ENCODE results near the gene GNB4. TPM values are rescaled to one million over a fixed set of nuclear protein-coding genes. Genes with fewer than 3 reads are reported as not detected.

GNB4 gene
- total and polyA plus RNA-seq, 2 donors (not counting 1 experiment from before 2014, with no cell fraction given): 7.6 to 24.6 TPM

DNA sequence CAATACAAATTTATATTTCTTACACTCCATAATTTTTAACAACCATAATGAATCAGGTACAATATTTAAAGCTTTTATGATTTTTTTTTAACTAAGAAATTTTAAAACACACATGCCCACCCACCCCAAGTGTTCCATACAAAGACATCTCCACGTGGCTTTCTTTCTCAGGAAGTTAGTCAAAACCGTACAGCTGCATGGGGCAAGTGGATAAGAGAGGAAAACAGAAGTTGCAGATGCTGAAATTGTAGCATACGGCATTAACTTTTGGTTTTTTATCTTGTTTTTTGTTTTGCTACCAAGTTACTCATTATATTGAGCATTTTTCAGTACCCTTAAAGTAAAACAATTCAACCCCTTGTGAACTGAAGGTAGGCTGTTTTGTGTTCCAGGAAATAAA lies 14.8 kb downstream of the GNB4 start:
- ChIA-PET CTCF (interaction anchor here (1.1 kb wide), 1 partner anchor 9 kb away, joined by 3 read pairs; no protein-coding TSS in a partner anchor), POLR2A (no interaction called here)
- Histone ChIP-seq H3K4me3 (ENCODE audit: control extremely low read depth in 1 of 5, extremely low read depth in 1 of 5, insufficient read depth in 1 of 5, low read depth in 2 of 5, low read length in 4 of 5) (no peak overlapping the region), H3K79me2 (ENCODE audit: control insufficient read depth, insufficient read depth, low read length) (peaks cover 73% of the 10 kb centered on the region), H3K4me2 (replicated peaks; ENCODE audit: low read depth, low read length, poor library complexity, severe bottlenecking) (peak overlapping the region; percentile 5), H3K36me3 (replicated peaks in 1 of 2; ENCODE audit: control extremely low read depth in 1 of 2, control insufficient read depth in 1 of 2, extremely low read depth in 1 of 2, insufficient read depth in 2 of 2, low read length in 1 of 2) (no peaks in the 10 kb centered on the region), H3K27ac (ENCODE audit: low read length in 2 of 2) (peak overlapping the region in 1 of 2 donors; percentile 73), H3K9ac (ENCODE audit: low read length) (no peak overlapping the region), H3K4me1 (ENCODE audit: control insufficient read depth in 2 of 2, insufficient read depth in 2 of 2, low read length in 2 of 2) (peaks cover 52 to 68% of the 10 kb centered on the region in 2 donors), H2AFZ (ENCODE audit: insufficient read depth, low read depth, low read length, poor library complexity, severe bottlenecking) (peak overlapping the region; percentile 1), H3K9me3 (ENCODE audit: control extremely low read depth in 1 of 3, control insufficient read depth in 2 of 3, insufficient read depth in 1 of 3, low read length in 2 of 3) (no peaks in the 10 kb centered on the region), H4K20me1 (ENCODE audit: control insufficient read depth, insufficient read depth, low read length, poor library complexity, severe bottlenecking) (no peaks in the 10 kb centered on the region), H3K27me3 (replicated peaks in 1 of 4; ENCODE audit: control extremely low read depth in 1 of 4, control insufficient read depth in 3 of 4, insufficient read depth in 4 of 4, low read length in 3 of 4) (no peaks in the 10 kb centered on the region)
- ATAC-seq (ENCODE audit: low read depth) (no peak), DNase-seq (no peak)
- Mint-ChIP-seq H3K27ac (no peak overlapping the region), H3K9me3 (ENCODE audit: insufficient read depth) (no peaks in the 10 kb centered on the region), H3K4me3 (no peak overlapping the region), H3K27me3 (no peaks in the 10 kb centered on the region), H3K4me1 (peaks cover 65% of the 10 kb centered on the region)
- no peak for TF ChIP-seq EZH2 (IDR thresholded peaks at IDR 0.05; ENCODE audit: borderline replicate concordance, insufficient read depth, low read depth, low read length, poor library complexity, severe bottlenecking)
- TF ChIP-seq, protein P1, sequence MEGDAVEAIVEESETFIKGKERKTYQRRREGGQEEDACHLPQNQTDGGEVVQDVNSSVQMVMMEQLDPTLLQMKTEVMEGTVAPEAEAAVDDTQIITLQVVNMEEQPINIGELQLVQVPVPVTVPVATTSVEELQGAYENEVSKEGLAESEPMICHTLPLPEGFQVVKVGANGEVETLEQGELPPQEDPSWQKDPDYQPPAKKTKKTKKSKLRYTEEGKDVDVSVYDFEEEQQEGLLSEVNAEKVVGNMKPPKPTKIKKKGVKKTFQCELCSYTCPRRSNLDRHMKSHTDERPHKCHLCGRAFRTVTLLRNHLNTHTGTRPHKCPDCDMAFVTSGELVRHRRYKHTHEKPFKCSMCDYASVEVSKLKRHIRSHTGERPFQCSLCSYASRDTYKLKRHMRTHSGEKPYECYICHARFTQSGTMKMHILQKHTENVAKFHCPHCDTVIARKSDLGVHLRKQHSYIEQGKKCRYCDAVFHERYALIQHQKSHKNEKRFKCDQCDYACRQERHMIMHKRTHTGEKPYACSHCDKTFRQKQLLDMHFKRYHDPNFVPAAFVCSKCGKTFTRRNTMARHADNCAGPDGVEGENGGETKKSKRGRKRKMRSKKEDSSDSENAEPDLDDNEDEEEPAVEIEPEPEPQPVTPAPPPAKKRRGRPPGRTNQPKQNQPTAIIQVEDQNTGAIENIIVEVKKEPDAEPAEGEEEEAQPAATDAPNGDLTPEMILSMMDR (IDR thresholded peaks at IDR 0.05): no peak
- no CpG with 5 or more reads among the region's 3 CpGs for WGBS (ENCODE audit: insufficient coverage)
- intact Hi-C loops (cut with micrococcal nuclease): loop anchor here (10.0 kb wide), 1 partner anchor 172 kb away; no protein-coding TSS in a partner anchor

DNA sequence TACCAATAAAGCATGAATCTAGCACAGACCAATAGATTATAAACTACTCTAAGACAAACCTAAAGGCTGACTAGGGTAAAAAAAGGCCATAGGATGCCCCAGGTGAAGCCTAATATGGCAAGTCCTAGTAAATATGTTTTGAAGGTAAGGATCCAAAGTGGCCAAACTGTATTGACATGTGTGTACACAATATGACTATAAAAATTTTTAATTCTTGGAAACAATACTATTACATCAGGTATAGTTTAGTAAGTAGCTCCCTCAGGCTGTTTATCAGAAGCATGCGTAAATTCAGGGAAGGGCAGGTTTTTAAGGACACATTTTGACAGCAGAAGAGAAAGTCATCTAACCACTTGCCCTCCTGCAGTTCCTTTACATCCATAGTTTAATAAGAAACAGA lies 18.8 kb downstream of the GNB4 start:
- Histone ChIP-seq H4K20me1 (ENCODE audit: control insufficient read depth, insufficient read depth, low read length, poor library complexity, severe bottlenecking) (peaks cover 13% of the 10 kb centered on the region), H3K27ac (ENCODE audit: low read length in 2 of 2) (peak overlapping the region in 1 of 2 donors; percentile 67), H3K4me3 (ENCODE audit: control extremely low read depth in 1 of 5, extremely low read depth in 1 of 5, insufficient read depth in 1 of 5, low read depth in 2 of 5, low read length in 4 of 5) (no peak overlapping the region), H2AFZ (ENCODE audit: insufficient read depth, low read depth, low read length, poor library complexity, severe bottlenecking) (no peak overlapping the region), H3K27me3 (replicated peaks in 1 of 4; ENCODE audit: control extremely low read depth in 1 of 4, control insufficient read depth in 3 of 4, insufficient read depth in 4 of 4, low read length in 3 of 4) (no peaks in the 10 kb centered on the region), H3K9ac (ENCODE audit: low read length) (peak overlapping the region; percentile 24), H3K36me3 (replicated peaks in 1 of 2; ENCODE audit: control extremely low read depth in 1 of 2, control insufficient read depth in 1 of 2, extremely low read depth in 1 of 2, insufficient read depth in 2 of 2, low read length in 1 of 2) (no peaks in the 10 kb centered on the region), H3K4me2 (replicated peaks; ENCODE audit: low read depth, low read length, poor library complexity, severe bottlenecking) (peak overlapping the region; percentile 65), H3K4me1 (ENCODE audit: control insufficient read depth in 2 of 2, insufficient read depth in 2 of 2, low read length in 2 of 2) (peaks cover 34 to 49% of the 10 kb centered on the region in 2 donors), H3K9me3 (ENCODE audit: control extremely low read depth in 1 of 3, control insufficient read depth in 2 of 3, insufficient read depth in 1 of 3, low read length in 2 of 3) (no peaks in the 10 kb centered on the region), H3K79me2 (ENCODE audit: control insufficient read depth, insufficient read depth, low read length) (peaks cover 100% of the 10 kb centered on the region)
- ATAC-seq (ENCODE audit: low read depth): no peak
- Mint-ChIP-seq H3K4me1 (peaks cover 54% of the 10 kb centered on the region), H3K9me3 (ENCODE audit: insufficient read depth) (no peaks in the 10 kb centered on the region), H3K4me3 (peak overlapping the region; percentile 38), H3K27ac (peak overlapping the region; percentile 46), H3K27me3 (no peaks in the 10 kb centered on the region)
- no peak for TF ChIP-seq EZH2 (IDR thresholded peaks at IDR 0.05; ENCODE audit: borderline replicate concordance, insufficient read depth, low read depth, low read length, poor library complexity, severe bottlenecking)
- TF ChIP-seq, protein P1 (IDR thresholded peaks at IDR 0.05): no peak
- POLR2A ChIA-PET: interaction anchor here (0.7 kb wide), 1 partner anchor 18 kb away, joined by 3 read pairs; no protein-coding TSS in a partner anchor
- intact Hi-C loops (cut with micrococcal nuclease): loop anchor here (2.0 to 10.0 kb wide), 5 partner anchors 18 to 415 kb away; partner anchors contain the start of genes GNB4 and MFN1
- DNase-seq: no peak
- CTCF ChIA-PET: interaction anchor here (0.7 to 2.6 kb wide), 4 partner anchors 10 to 130 kb away, joined by 3 to 6 read pairs (median 4); partner anchors contain the start of gene ACTL6A
- no CpG with 5 or more reads among the region's 1 CpG for WGBS (ENCODE audit: insufficient coverage)

All from B cell (primary cell).